NCI-H2029 treated with DMSO at 0.1 percent for 48 hours (cell line): ENCODE measurements around the gene ALOX12.
"Not testable (repeated sequence)": the region's sequence is repeated elsewhere in the genome, so short reads cannot be mapped to it uniquely, and the experiment has no call there.

Experiments
- DNase-seq: peaks from one replicate; lab custom pipeline; 2025; lab: John Stamatoyannopoulos, UW

Gene ALOX12, protein sequence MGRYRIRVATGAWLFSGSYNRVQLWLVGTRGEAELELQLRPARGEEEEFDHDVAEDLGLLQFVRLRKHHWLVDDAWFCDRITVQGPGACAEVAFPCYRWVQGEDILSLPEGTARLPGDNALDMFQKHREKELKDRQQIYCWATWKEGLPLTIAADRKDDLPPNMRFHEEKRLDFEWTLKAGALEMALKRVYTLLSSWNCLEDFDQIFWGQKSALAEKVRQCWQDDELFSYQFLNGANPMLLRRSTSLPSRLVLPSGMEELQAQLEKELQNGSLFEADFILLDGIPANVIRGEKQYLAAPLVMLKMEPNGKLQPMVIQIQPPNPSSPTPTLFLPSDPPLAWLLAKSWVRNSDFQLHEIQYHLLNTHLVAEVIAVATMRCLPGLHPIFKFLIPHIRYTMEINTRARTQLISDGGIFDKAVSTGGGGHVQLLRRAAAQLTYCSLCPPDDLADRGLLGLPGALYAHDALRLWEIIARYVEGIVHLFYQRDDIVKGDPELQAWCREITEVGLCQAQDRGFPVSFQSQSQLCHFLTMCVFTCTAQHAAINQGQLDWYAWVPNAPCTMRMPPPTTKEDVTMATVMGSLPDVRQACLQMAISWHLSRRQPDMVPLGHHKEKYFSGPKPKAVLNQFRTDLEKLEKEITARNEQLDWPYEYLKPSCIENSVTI

DNA sequence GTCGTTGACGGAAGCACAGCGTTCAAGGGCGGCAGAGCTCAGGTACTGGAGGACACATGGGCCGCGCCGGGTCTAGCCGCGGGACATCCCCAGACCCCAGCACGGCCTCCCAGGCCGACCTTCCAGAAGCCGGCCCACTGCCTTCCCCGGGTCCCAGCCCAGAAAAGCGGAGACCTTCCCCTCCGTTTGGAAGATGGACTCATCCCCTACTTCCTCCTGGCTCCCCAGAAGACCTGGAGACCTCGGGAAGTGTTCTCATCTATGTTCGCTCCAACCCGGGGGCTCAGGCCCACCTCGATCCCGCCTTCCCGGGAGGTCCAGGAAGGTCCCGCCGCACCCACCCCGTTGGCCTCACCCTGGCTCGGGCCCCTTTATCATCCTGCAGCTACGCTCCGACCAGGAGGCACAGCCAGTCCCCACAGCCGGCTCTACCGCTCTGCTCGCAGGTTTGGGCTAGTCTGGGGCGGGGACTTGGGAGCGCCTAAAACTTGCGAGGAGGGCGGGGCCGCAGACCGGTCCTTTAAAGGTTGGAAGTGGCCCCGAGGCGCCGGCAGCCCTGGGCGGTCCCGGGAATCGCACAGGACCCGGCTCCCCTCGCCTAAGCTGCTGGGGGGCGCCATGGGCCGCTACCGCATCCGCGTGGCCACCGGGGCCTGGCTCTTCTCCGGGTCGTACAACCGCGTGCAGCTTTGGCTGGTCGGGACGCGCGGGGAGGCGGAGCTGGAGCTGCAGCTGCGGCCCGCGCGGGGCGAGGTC is at the start of gene ALOX12:
ALOX12 (plus strand) TSS at position 550 of the 756 bp plus-strand sequence; CDS start at position 619, 69 bp downstream.
- DNase-seq: no peak

DNA sequence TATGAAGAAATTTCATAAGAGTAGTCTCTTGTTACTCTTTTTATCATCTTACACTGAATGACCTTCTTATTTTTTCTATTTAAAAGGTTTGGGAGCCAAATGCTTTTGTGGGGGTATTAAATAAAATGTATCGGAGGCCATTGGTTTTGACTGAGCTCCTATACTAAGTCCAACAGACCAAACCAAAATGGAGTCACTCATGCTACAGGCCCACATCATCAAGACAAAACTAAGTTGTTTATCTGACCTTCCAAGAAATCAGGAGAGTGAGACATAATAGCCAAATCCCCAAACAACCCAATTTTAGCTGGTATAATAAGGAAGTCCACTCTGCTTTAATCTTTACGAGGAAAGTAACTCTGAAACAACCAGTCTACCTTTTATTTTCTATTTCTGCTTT is 48.1 kb upstream of the ALOX12 start:
- DNase-seq: no peak

DNA sequence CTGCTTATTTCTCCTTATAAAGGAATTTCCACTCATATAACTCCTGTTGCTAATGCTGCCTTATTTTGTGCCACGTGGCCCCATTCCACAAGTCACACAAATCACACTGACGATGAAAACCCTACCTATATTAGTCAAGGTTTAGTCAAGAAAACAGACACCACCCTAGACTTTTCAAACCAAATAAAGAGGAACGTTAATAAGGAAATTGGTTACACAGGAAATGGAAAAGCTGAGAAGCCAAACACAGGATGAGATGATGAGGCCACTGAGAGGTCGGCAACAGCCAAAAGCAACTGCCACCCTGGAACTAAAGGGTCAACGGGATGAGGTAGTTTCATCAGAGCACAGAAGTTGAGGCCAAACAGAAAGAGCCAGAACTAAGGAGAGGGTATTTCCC is 47.3 kb upstream of the ALOX12 start:
- DNase-seq: no peak

DNA sequence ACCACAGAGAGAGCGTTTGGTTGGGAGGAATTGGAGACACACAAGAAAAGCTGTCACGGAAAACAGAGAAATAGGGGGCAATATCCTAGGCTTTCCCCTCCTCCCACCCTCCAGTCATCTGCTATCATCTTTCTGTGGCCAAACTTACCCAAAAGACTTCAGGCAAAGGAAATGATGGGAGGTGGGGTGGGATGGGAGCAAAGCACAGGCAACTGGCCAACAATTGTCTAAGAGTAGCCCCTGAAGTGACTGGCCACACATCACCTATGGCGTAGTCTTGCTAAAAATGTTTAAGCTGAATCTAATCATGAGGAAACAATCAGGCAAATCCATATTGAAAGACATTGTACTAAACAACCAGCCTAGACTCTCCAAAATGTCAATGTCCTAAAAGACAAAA is 46.9 kb upstream of the ALOX12 start:
- DNase-seq: no peak

DNA sequence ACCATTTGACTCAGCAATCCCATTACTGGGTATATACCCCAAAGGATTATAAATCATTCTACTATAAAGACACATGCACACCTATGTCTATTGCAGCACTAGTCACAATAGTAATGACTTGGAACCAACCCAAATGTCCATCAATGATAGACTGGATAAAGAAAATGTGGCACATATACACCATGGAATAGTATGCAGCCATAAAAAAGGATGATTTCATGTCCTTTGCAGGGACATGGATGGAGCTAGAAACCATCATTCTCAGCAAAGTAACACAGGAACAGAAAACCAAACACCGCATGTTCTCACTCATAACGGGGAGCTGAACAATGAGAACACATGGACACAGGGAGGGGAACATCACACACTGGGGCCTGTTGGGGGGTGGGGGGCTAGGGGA is 44.9 kb upstream of the ALOX12 start:
- DNase-seq: not testable (repeated sequence)

DNA sequence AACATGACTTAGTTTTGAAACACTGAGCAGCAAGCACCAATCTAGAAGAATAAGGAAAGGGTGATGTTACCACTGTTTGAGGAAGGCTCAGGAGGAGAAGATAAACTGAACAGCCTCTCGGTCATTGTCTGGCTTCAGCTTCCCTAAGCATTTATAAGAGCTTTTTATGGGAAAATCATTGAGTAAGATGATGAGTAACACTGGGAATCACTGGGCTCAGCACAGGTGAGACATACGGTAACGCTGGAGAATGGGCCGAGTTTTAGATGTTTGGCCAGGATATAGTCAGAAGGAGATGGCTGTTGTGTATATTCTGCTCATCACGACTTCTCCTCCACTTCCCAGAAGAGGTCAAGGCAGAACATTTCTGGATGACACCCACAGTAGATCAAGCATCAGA is 42.2 kb upstream of the ALOX12 start:
- DNase-seq: no peak

DNA sequence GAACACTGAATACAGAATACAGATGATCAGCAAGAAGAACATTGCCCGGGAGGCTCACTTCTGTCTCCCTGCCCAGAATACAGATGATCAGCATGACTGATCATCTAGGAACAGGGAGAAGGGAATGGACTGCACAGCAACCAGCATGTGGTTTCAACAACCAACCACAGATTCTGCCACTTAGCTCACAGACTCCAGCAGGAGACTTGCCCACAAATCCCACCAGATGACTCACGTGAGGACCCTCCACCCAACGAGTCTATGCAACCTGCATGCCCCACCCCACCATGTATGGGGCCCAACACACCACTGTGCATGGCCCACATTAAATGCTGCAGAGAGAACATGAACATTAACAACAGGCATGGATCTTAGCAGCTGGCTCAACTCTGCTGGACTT is 36.1 kb upstream of the ALOX12 start:
- DNase-seq: no peak

DNA sequence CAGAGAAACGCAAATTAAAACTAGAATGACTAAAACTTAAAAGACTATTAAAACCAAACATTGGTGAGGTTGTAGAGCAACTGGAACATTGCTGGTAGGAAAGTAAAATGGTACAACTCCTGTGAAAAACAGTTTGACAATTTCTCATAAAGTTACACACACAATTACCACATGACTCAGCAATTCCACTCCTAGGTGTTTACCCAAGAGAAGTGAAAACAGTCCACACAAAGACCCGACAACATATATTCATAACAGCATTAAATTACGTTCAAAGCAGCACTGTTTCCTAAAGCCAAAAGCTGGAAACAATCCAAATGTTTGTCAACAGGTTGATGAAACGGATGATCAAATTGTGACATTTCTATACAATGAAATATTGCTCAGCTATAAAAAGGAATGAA is 26.5 kb upstream of the ALOX12 start:
- DNase-seq: no peak

DNA sequence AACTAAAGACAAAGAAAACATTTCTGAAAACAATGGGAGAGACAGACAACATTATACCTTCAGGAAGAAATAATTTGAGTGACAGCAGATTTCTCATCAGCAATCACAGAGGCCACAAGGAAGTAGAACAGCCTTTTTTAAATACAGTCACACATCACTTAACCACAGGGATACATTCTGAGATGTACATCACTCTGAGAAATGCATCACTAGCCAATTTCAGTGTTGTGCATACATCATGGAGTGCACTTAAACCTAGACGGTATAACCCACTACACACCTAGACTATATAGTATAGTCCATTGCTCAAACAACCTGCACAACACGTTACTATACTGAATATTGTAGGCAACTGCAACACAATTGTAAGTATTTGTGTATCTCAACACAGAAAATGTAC is 24.9 kb upstream of the ALOX12 start:
- DNase-seq: no peak

DNA sequence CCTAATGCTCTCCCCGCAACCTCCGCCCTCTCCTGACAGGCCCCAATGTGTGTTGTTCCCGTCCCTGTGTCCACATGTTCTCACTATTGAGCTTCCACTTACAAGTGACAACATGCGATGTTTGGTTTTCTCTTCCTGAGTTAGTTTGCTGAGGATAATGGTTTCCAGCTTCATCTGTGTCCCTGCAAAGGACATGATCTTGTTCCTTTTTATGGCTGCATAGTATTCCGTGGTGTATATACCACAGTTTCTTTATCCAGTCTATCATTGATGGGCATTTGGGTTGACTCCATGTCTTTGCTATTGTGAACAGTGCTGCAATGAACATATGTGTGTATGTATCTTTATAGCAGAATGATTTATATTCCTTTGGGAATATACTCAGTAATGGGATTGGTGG is 16.4 kb upstream of the ALOX12 start:
- DNase-seq: not testable (repeated sequence)

DNA sequence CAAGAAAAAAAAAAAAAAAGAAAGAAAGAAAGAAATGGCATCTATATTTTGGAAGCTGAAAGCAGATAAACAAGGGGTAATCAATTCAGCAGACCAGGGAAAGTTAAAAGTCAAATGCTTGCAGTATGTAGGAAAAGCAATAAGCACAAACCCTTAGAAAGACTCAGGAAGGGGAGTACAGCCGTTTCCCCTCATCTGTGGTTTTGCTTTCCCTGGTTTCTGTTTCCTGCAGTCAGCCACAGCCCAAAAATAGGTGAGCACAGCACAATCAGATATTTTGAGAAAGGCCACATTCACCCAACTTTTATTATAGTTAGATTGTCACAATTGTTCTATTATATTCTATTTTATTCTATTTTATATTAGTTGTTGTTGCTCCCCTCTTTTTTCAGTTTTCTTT is 14.4 kb upstream of the ALOX12 start:
- DNase-seq: no peak

DNA sequence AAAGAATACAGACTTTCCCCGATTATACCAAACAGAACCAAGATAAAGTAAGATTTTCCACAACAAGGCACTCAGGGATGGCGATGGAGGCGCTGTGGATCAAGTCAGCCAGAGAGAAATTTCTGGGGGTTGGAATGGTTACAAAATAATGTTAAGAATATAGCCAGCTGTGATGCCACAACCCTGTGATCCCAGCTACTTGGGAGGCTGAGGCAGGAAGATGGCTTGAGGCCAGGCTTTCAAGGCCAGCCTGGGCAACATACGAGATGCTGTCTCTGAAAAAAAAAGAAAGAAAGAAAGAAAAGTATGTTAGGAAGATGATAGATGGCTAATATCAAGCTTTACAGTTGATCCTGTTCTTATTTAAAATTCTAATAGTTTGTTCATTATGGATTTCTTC is 10.6 kb upstream of the ALOX12 start:
- no peak for DNase-seq

DNA sequence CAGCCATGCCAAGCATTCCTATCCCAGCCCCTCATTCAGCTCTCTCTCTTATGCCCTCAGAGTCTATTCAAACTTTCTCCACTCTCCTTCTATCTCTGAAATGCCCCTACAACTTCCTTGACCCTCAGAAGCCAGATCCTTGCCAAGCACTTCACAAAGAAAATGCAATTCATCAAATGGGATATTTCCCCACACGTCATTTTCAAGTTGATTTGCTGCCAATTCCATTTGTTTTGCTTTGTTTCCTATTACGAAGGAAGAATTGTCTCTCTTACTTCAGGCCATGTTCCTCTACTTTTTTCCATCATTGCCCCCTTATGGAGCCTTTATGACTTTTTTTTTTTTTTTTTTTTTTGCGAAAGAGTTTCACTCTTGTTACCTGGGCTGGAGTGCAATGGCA is 9.2 kb upstream of the ALOX12 start:
- no peak for DNase-seq

DNA sequence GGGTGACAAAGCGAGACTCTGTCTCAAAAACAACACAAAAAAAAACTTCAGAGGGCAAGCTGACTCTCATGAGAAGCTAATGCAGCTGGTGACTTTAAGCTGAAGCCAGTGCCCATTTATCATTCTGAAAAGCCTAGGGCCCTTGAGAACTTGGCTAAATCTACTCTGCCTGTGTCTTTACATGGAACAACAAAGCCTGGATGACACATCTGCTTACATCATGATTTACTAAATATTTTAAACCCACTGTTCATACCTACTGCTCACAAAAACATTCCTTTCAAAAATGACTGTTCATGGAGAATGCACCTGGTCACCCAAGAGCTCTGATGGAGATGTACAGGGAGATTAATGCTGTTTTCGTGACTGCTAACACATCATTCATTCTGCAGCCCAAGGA is 6.1 kb upstream of the ALOX12 start:
- no peak for DNase-seq

DNA sequence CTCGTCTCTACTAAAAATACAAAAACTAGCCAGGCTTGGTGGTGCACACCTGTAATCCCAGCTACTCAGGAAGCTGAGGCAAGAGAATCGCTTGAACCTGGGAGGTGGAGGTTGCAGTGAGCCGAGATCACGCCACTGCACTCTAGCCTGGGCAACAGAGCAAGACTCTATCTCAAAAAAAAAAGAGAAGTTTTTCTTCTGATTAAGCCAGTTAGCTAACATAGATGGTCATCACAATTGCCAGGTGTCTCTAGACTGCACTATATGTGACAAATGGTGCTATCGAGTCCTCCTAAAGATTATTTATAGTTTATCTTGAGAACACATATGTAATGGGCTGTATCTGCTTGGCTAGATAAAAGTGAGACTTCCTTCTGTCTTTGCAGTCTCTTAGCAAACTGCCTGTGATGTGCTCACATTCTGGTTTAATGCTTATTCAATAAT is 2.2 kb upstream of the ALOX12 start:
- not testable (repeated sequence) for DNase-seq

DNA sequence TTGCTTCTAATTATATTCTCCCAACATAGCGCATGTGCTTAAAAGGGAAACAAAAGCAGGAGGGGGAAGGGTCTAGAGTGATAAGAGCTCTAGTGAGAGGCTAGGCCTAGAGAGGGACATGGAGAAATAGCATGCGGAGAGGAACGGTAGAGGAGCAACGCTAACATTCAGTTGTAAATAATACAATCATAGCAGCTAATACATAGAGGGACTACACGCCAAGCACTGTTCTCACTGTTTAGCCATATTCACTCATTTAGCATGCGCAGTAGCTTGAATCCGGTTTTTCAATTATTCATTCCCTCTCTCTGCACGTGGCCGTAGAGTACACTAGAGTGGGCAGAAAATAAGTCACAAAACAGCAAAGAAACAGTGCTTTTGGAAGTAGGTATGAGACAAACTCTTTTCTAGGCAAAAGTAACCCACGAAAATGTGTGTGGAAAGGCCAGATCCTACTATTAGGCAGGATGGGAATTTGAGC is 1.7 kb upstream of the ALOX12 start:
- no peak for DNase-seq

DNA sequence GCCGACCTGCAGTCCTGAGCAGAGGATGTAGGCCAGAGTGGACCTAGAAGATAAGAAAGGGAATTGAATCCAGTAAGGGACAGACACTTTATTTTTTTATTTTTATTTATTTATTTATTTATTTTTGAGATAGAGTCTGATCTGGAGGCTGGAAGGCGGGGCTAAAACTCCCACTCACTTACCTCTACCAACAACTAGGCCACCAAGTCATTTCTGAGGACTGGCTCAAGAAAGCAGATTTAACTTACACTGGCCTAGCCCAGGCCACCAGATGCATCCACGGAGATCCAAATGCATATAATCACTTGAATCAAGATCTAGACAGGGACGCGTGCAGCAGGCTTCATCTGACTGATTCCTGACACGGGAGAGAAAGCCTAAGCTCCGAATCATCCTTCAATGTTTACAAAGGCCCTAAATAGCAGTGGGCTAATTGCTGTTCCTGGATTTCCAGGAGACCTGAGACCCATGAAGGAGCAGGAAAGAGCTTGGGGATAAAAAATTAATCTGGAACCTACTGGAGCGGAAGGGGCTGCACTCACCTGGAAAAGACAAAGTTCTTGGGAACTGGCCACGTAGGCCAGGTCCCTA is 1.1 kb upstream of the ALOX12 start:
- no peak for DNase-seq

DNA sequence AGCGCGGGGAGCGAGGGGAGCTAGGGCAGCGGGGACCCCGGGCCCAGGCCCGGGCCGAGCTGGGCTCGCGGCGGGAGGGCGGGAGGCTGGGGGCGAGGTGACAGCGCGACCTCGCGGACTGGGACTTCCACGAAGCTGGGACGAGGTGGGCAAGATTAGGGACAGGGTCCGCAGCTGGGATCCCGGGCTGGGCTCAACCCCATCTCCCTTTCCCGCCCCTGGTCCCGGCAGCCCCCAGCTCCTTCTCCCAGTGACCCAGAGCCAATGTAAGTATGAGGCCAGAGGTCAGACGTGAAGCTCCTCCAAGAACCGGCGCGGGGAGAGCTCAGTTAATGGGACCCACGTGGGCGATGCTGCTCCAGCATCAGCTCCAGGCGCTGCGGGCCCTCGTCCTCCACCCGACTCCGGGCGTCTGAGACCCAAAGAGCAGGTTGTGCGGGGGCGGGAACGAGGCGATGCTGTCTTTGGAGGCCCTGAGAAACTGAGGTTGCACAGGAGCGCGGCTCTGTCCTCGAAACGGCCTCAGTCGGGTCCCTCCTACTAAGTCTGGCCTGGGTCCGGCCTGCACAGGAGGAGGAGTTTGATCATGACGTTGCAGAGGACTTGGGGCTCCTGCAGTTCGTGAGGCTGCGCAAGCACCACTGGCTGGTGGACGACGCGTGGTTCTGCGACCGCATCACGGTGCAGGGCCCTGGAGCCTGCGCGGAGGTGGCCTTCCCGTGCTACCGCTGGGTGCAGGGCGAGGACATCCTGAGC is 585 bp downstream of the ALOX12 start:
- no peak for DNase-seq

DNA sequence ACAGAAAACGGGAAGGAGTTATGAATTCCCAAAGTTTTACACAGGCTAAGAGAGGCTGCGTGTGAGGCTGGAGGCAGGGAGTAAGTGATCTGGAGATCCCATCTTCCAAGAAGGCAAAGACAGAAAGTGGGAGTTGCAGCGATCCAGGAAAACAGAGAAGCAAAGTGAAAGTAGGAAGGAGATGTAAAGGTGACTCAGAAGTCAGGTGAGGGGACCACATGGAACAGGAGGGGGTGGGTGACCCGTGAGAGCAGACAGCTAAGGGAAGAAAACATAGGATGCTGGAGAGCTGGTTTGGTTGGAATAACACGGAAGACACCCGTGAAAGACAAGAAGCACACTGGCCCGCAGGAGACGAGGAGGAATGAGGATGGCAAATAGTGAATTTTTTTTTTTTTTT is 1.3 kb downstream of the ALOX12 start:
- no peak for DNase-seq

DNA sequence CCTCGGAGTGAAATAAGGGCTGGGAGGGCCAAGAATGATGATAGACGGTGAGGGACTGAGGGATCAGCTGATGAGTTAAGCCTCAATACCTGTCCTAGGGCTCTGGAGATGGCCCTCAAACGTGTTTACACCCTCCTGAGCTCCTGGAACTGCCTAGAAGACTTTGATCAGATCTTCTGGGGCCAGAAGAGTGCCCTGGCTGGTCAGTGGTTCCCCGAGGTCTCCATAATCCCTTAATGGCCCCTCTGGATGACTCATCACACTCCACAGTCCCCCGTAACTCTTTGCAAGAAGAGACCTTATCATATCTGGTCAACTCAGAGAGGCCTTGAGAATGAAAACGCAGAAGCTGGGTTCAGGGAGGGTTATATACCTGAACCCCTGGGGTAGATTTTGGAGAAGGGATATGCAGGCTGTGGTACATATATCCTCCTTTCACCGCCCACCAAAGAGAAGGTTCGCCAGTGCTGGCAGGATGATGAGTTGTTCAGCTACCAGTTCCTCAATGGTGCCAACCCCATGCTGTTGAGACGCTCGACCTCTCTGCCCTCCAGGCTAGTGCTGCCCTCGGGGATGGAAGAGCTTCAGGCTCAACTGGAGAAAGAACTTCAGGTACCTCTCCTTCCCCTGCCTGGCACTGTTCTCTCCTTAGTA is 3.1 kb downstream of the ALOX12 start:
- DNase-seq: no peak

DNA sequence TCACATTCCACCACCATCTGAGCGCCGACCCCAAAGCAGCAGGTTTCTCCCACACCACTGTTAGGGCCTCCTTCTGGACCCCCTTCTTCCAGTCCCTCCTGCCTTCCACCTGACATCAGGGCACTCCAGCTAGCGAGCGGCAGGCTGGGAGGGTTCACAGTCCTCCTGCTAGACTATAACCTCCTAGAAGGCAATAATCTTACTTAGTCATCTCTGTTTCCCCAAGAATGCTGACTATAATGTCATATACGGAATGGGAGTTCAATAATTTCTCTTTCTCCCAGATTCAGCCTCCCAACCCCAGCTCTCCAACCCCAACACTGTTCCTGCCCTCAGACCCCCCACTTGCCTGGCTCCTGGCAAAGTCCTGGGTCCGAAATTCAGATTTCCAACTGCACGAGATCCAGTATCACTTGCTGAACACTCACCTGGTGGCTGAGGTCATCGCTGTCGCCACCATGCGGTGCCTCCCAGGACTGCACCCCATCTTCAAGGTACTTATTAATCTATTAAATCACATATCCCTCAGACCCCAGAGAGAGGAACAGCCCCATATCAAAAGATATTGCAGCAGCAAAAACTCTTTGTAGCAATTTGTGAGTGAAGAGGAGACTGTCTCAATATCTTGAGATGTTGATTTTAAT is 5.6 kb downstream of the ALOX12 start:
- DNase-seq: no peak
